Measurements from ENCODE around the gene CCRL2.

CCRL2 gene, protein sequence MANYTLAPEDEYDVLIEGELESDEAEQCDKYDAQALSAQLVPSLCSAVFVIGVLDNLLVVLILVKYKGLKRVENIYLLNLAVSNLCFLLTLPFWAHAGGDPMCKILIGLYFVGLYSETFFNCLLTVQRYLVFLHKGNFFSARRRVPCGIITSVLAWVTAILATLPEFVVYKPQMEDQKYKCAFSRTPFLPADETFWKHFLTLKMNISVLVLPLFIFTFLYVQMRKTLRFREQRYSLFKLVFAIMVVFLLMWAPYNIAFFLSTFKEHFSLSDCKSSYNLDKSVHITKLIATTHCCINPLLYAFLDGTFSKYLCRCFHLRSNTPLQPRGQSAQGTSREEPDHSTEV

DNA sequence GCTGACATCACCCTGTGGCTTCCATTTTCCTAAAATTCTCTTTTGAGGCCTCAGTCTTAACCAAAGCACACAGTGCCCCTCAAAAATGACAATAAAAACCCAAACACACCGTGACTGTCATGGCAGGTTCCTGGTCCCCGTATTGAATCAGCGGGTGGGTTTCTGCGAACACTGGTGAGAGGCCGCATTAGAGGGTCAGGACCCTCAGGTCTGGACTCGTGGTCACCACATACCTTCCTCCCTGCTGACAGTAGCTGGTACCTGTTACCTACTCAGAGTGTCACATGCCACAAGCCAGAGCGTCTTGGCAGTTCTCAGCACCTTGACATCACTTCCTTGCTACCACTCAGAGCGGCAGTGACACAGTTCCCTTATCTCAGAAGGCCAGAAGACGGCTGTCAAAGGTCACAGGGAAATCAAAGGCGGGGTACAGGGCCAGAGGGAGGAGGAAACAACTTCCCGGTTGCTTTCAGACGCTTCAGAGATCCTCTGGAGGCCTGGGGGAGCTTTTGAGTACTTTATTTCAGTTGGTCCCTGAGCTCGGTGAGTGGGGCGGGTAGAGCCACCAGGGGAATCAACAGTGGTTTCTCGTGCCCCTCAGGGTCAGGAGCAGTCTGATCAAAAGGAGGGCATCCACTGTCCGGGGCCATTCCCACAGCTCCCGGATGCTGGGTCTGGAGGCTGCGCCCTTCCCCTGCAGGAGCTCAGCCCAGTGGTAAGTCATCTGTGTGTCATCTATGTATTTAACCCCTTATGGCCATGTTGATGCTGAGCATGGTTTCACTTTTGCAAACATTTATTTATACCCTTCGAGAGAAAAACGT, at the start of gene CCRL2, which contains the start of gene CCR5AS:
Gene CCRL2 (plus strand): TSS at position 472 of the 824 bp plus-strand sequence. CDS start 821 bp downstream, outside the sequence.
Gene CCR5AS (minus strand): TSS at position 279 of the 824 bp plus-strand sequence.
- DNase-seq: no peak

DNA sequence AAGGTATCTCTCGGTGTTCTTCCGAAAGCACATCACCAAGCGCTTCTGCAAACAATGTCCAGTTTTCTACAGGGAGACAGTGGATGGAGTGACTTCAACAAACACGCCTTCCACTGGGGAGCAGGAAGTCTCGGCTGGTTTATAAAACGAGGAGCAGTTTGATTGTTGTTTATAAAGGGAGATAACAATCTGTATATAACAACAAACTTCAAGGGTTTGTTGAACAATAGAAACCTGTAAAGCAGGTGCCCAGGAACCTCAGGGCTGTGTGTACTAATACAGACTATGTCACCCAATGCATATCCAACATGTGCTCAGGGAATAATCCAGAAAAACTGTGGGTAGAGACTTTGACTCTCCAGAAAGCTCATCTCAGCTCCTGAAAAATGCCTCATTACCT, 48.6 kb upstream of the CCRL2 start:
- DNase-seq: no peak

DNA sequence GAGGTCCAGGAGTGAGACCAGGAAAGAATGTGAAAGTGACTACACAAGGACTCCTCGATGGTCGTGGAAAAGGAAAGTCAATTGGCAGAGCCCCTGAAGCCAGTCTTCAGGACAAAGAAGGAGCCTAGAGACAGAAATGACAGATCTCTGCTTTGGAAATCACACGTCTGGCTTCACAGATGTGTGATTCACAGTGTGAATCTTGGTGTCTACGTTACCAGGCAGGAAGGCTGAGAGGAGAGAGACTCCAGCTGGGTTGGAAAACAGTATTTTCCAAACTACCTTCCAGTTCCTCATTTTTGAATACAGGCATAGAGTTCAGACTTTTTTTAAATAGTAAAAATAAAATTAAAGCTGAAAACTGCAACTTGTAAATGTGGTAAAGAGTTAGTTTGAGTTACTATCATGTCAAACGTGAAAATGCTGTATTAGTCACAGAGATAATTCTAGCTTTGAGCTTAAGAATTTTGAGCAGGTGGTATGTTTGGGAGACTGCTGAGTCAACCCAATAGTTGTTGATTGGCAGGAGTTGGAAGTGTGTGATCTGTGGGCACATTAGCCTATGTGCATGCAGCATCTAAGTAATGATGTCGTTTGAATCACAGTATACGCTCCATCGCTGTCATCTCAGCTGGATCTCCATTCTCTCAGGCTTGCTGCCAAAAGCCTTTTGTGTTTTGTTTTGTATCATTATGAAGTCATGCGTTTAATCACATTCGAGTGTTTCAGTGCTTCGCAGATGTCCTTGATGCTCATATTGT, 47.1 kb upstream of the CCRL2 start:
- peak; percentile 47 for DNase-seq

DNA sequence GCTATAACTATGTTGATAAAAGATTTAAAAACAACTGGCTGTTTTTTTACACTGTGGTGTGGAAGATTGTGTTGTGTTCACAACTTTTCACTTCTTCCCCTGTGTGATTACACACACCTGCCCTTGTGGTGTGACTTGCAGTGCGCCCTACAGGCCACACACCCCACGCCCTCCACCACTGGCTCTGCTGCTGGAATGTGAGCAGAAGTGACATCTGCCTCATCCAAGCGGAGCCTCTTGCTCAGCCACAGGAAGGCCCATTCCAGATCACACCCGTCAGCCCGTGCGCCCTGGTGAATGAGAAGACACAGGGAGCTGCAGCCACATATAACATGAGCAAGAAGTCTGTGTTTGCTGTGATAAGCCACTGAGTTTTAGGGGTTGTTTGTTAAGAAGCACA, 46.2 kb upstream of the CCRL2 start:
- DNase-seq: no peak

DNA sequence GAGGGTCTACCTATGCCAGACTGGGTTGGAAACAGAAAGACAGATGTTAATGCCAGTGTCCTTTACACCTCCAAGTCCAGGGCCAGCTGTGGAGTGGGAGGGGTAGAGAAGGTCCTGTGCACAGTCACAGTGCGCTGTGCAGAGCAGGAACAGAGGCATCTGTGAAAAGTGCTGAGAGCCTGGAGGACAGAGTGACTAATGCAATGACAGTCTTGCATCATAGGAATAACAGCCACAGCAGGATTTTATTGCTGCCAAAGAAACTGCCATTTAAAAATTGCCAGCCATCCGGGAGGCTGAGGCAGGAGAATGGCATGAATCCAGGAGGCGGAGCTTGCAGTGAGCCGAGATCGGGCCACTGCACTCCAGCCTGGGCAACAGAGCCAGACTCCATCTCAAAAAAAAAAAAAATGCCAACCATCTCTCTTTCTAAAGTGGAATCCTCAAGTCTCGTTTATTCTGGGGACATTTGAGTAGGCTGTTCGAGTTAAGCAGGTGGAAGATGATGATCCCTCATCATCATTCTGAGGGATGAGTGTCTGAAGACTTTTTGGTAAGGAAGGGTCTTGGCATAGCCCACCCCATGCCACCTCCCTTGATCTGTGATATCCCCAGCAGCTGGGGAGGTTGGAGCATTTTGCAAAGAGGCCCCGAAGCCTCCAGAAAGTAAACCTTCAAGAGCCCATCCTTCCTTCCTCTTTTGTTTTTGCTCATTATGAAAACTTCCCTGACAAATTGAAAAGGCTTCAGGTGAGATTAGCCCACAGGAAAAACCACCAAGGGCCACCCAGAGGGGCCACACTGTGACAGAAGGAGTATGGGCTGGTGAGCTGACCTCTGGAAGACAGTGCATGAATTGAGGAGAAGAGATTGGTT, 45.4 kb upstream of the CCRL2 start:
- no peak for DNase-seq

DNA sequence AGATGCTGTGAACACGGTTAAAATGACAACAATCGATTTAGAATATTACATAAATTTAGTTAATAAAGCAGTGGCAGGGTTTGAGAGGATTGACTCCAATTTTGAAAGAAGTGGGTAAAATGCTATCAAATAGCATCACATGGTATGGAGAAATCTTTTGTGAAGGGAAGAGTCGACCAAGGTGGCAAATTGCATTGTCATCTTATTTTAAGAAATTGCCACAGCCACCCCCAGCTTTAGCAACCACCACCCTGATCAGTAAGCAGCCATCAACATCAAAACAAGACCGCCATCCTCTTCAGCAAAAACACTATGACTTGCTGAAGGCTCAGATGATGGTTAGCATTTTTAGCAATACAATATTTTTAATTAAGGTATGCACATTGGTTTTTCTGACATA, 42.0 kb upstream of the CCRL2 start:
- no peak for DNase-seq

DNA sequence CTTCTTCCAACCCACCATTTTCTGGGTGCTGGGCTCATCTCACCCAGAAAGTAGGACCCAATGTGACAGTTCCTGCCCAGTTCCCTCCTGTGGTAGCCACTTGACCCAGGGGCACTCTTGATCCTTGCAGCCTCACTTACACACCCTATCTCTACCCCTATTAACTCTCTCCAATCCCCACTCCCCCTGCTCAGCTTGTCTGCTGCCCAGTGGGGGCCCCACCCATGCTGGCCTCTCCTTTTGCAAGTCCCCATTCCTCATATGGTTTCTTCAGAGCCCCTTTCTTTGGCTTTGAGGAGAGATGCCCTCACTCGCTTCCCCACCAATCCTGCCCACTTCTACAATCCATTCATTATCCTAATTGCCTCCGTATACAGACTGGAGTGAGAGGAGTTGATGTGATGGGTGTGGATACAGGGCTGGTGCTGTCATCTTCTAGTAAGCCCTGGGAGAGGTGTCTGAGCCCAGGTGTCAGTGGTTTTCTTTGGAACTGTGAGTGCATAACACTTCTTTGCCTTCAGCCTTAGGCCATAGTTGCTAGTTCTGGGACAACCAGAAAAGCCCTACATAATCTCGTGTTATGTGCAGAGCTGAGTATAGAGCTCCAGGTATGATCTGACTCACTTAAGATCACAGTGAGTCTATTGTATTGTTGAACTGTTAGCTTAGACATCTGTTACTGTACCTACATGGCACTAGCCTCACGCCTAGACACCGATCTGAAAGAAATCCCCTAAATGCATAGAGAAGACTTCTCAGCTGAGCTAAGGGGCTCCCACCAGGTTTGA, 41.1 kb upstream of the CCRL2 start:
- no peak for DNase-seq

DNA sequence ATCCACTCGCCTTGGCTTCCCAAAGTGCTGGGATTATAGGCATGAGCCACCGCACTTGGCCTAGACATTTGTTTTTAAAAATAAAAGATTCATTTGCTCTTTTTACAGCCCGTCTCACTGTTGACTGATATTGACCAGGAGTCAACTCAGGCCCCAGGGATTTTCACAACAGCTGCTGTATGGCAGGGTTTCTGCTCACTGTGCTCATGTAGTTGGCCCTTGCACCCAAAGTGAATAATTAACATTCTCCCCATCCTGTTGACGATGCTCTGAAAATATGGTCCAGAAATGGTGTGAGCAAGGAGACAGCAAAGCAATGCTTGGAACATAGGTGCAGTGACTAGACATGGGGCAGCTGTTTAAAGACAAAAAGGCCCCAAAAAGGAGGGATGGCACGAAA, 39.2 kb upstream of the CCRL2 start:
- no peak for DNase-seq

DNA sequence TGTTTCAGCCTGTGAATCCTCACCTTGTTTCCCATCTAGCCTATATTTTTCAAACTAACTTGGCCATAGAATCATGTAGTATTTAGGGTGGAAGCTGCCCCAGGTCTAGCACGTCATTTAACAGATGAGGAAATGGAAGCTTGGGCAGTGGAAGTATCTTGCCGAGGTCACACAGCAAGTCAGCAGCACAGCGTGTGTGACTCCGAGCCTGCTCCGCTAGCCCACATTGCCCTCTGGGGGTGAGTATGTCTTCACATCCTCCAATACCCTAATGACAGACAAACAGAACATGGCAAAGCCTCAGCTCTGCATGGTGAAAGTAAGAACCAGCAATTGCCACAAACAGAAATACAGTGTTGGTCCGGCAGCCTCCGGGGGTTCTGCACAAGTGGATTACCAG, 38.5 kb upstream of the CCRL2 start:
- DNase-seq: no peak

DNA sequence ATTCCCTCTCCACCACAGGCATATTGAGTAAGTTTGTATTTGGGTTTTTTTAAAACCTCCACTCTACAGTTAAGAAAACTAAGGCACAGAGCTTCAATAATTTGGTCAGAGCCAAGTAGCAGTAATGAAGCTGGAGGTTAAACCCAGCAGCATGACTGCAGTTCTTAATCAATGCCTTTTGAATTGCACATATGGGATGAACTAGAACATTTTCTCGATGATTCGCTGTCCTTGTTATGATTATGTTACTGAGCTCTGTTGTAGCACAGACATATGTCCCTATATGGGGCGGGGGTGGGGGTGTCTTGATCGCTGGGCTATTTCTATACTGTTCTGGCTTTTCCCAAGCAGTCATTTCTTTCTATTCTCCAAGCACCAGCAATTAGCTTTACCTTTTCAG, 37.9 kb upstream of the CCRL2 start:
- no peak for DNase-seq

DNA sequence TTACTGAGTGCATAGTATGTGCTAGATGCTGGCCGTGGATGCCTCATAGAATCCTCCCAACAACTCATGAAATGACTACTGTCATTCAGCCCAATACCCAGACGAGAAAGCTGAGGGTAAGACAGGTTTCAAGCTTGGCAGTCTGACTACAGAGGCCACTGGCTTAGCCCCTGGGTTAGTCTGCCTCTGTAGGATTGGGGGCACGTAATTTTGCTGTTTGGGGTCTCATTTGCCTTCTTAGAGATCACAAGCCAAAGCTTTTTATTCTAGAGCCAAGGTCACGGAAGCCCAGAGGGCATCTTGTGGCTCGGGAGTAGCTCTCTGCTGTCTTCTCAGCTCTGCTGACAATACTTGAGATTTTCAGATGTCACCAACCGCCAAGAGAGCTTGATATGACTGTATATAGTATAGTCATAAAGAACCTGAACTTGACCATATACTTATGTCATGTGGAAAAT, 37.4 kb upstream of the CCRL2 start:
- no peak for DNase-seq

DNA sequence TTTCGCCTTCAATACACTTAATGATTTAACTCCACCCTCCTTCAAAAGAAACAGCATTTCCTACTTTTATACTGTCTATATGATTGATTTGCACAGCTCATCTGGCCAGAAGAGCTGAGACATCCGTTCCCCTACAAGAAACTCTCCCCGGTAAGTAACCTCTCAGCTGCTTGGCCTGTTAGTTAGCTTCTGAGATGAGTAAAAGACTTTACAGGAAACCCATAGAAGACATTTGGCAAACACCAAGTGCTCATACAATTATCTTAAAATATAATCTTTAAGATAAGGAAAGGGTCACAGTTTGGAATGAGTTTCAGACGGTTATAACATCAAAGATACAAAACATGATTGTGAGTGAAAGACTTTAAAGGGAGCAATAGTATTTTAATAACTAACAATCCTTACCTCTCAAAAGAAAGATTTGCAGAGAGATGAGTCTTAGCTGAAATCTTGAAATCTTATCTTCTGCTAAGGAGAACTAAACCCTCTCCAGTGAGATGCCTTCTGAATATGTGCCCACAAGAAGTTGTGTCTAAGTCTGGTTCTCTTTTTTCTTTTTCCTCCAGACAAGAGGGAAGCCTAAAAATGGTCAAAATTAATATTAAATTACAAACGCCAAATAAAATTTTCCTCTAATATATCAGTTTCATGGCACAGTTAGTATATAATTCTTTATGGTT, 36.1 kb upstream of the CCRL2 start, which contains the start of gene CCR5:
Gene CCR5 (plus strand): TSS at position 108 of the 680 bp plus-strand sequence. CDS start 1,957 bp downstream, outside the sequence.
- no peak for DNase-seq

DNA sequence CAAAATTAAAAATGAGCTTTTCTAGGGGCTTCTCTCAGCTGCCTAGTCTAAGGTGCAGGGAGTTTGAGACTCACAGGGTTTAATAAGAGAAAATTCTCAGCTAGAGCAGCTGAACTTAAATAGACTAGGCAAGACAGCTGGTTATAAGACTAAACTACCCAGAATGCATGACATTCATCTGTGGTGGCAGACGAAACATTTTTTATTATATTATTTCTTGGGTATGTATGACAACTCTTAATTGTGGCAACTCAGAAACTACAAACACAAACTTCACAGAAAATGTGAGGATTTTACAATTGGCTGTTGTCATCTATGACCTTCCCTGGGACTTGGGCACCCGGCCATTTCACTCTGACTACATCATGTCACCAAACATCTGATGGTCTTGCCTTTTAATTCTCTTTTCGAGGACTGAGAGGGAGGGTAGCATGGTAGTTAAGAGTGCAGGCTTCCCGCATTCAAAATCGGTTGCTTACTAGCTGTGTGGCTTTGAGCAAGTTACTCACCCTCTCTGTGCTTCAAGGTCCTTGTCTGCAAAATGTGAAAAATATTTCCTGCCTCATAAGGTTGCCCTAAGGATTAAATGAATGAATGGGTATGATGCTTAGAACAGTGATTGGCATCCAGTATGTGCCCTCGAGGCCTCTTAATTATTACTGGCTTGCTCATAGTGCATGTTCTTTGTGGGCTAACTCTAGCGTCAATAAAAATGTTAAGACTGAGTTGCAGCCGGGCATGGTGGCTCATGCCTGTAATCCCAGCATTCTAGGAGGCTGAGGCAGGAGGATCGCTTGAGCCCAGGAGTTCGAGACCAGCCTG, 35.3 kb upstream of the CCRL2 start:
- no peak for DNase-seq

DNA sequence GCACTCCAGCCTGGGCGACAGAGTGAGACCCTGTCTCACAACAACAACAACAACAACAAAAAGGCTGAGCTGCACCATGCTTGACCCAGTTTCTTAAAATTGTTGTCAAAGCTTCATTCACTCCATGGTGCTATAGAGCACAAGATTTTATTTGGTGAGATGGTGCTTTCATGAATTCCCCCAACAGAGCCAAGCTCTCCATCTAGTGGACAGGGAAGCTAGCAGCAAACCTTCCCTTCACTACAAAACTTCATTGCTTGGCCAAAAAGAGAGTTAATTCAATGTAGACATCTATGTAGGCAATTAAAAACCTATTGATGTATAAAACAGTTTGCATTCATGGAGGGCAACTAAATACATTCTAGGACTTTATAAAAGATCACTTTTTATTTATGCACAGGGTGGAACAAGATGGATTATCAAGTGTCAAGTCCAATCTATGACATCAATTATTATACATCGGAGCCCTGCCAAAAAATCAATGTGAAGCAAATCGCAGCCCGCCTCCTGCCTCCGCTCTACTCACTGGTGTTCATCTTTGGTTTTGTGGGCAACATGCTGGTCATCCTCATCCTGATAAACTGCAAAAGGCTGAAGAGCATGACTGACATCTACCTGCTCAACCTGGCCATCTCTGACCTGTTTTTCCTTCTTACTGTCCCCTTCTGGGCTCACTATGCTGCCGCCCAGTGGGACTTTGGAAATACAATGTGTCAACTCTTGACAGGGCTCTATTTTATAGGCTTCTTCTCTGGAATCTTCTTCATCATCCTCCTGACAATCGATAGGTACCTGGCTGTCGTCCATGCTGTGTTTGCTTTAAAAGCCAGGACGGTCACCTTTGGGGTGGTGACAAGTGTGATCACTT, 34.3 kb upstream of the CCRL2 start:
- no peak for DNase-seq

DNA sequence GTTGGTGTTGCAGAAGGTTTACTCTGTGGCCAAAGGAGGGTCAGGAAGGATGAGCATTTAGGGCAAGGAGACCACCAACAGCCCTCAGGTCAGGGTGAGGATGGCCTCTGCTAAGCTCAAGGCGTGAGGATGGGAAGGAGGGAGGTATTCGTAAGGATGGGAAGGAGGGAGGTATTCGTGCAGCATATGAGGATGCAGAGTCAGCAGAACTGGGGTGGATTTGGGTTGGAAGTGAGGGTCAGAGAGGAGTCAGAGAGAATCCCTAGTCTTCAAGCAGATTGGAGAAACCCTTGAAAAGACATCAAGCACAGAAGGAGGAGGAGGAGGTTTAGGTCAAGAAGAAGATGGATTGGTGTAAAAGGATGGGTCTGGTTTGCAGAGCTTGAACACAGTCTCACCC, 32.3 kb upstream of the CCRL2 start:
- no peak for DNase-seq

DNA sequence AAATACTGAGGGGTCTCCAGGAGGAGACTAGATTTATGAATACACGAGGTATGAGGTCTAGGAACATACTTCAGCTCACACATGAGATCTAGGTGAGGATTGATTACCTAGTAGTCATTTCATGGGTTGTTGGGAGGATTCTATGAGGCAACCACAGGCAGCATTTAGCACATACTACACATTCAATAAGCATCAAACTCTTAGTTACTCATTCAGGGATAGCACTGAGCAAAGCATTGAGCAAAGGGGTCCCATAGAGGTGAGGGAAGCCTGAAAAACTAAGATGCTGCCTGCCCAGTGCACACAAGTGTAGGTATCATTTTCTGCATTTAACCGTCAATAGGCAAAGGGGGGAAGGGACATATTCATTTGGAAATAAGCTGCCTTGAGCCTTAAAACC, 31.8 kb upstream of the CCRL2 start:
- no peak for DNase-seq

DNA sequence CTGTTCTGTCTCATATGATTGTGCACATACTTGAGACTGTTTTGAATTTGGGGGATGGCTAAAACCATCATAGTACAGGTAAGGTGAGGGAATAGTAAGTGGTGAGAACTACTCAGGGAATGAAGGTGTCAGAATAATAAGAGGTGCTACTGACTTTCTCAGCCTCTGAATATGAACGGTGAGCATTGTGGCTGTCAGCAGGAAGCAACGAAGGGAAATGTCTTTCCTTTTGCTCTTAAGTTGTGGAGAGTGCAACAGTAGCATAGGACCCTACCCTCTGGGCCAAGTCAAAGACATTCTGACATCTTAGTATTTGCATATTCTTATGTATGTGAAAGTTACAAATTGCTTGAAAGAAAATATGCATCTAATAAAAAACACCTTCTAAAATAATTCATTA, 31.2 kb upstream of the CCRL2 start:
- DNase-seq: no peak

DNA sequence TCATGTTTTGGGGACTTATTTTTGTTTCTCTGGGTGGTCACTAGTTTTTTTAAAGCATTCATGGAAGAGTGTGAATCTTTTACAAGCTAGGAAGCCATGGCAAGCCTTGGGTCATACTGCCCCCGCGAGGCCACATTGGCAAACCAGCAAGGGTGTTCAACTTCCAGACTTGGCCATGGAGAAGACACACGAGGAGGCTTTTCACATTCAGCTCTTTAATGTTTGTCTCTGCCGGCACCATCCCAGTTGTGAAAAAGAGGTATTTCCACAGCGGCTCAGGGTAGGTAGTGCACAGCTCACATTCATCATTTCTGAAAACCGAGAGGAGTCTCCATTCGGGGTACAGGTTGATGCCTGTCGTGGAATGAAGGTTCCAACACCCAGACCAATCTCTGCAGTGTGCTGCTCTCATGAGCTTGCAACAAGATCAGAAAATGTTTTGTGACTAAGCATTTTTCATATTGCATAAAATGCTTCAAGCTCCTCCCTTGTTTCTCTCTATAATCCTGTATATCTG, 28.6 kb upstream of the CCRL2 start:
- DNase-seq: no peak

Measured in NCI-H2107 (cell line).